ENCODE measurements around the gene NPAS1. TPM values are rescaled to one million over a fixed set of nuclear protein-coding genes. Genes with fewer than 3 reads are reported as not detected.

The NPAS1 gene
- total and polyA plus RNA-seq, 9 donors, result 0.15 to 0.57 (median 0.31) TPM; not detected in 4

DNA sequence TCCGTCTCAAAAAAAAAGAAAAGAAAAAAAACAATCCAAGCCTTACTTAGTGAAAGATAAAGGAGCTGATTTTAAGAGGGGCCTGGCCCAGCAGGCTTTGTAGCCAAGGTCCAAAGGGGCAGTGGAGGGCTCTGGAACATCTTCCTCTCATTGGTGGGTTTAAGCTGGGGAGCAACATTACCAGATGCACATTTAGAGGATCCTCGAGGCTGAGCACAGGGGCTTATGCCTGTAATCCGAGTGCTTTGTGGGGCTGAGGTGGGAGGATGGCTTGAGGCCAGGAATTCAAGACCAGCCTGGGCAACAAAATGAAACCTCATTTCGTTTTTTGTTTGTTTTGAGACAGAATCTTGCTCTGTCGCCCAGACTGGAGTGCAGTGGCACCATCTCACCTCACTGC, 36.8 kb downstream of the NPAS1 start:
- no peak for DNase-seq
- WGBS, 3 donors, result 39 to 45% (median 42%) methylated on average over 5 of the region's 5 CpGs
- no peaks in the 10 kb centered on the region for H3K4me1 ChIP-seq (ENCODE audit: insufficient read depth)
- no peak overlapping the region for H3K27ac ChIP-seq
- no peaks in the 10 kb centered on the region for H3K9me3 ChIP-seq
- TF ChIP-seq POLR2A (IDR thresholded peaks at IDR 0.05) (no peak), EP300 (IDR thresholded peaks at IDR 0.05) (no peak)
- TF ChIP-seq, protein P1, sequence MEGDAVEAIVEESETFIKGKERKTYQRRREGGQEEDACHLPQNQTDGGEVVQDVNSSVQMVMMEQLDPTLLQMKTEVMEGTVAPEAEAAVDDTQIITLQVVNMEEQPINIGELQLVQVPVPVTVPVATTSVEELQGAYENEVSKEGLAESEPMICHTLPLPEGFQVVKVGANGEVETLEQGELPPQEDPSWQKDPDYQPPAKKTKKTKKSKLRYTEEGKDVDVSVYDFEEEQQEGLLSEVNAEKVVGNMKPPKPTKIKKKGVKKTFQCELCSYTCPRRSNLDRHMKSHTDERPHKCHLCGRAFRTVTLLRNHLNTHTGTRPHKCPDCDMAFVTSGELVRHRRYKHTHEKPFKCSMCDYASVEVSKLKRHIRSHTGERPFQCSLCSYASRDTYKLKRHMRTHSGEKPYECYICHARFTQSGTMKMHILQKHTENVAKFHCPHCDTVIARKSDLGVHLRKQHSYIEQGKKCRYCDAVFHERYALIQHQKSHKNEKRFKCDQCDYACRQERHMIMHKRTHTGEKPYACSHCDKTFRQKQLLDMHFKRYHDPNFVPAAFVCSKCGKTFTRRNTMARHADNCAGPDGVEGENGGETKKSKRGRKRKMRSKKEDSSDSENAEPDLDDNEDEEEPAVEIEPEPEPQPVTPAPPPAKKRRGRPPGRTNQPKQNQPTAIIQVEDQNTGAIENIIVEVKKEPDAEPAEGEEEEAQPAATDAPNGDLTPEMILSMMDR (IDR thresholded peaks at IDR 0.05), result no peak
- no peak overlapping the region for H3K4me3 ChIP-seq
- H3K27me3 ChIP-seq, result no peaks in the 10 kb centered on the region
- H3K36me3 ChIP-seq, result no peaks in the 10 kb centered on the region
- intact Hi-C loops (cut with DNase I), result no loop called here

DNA sequence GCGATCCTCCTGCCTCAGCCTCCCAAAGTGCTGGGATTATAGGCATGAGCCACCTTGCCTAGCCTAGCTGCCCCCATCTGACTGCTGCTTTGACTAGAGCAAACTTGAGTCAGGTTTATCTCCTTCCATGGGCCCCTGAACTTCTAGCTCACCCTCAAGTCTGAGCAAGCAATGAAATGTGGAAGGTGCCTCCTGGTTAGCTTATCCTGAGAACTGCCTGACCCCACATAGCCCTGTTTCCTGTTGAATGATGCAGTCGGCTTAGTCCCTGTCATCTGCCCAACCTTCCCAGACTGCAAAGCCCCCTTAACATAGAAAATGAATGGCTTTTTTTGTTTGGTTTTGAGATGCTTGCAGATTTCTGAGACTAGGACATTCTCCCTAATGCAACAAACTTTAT, 37.7 kb downstream of the NPAS1 start:
- WGBS, 3 donors, result 56 to 62% (median 57%) methylated on average over 2 of the region's 2 CpGs
- Histone ChIP-seq H3K27ac (no peak overlapping the region), H3K4me1 (ENCODE audit: insufficient read depth) (no peaks in the 10 kb centered on the region), H3K27me3 (no peaks in the 10 kb centered on the region), H3K4me3 (no peak overlapping the region), H3K36me3 (no peaks in the 10 kb centered on the region), H3K9me3 (no peaks in the 10 kb centered on the region)
- DNase-seq, result no peak
- intact Hi-C loops (cut with DNase I), result no loop called here
- no peak for TF ChIP-seq EP300 (IDR thresholded peaks at IDR 0.05)
- no peak for TF ChIP-seq POLR2A (IDR thresholded peaks at IDR 0.05)
- TF ChIP-seq, protein P1 (IDR thresholded peaks at IDR 0.05), result no peak

DNA sequence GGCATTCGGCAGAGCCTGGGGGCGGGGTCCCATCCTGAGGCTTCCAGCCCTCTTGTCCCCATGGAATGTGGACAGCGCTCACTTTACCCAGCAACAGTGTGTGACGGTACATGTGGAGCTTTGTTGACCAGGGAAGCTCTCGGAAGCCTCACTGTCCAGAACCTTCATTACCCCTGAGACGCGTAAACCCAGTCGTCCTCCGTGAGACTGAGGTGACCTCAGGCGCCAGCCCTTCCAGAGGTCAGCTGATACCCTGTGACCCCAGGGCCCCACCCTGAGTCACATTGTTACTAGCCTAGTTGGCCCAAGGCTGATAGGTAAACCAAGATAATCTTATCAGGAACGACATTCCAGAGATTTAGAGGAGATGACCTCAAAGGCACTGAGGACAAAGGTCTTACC, 39.0 kb downstream of the NPAS1 start:
- H3K9me3 ChIP-seq, result no peaks in the 10 kb centered on the region
- no peaks in the 10 kb centered on the region for H3K4me1 ChIP-seq (ENCODE audit: insufficient read depth)
- WGBS, 3 donors, result 59 to 76% (median 59%) methylated on average over 11 of the region's 11 CpGs
- DNase-seq, result no peak
- no peak overlapping the region for H3K4me3 ChIP-seq
- intact Hi-C loops (cut with DNase I), result no loop called here
- TF ChIP-seq EP300 (IDR thresholded peaks at IDR 0.05), result no peak
- no peak for TF ChIP-seq POLR2A (IDR thresholded peaks at IDR 0.05)
- TF ChIP-seq, protein P1 (IDR thresholded peaks at IDR 0.05), result no peak
- H3K27me3 ChIP-seq, result no peaks in the 10 kb centered on the region
- H3K36me3 ChIP-seq, result no peaks in the 10 kb centered on the region
- H3K27ac ChIP-seq, result no peak overlapping the region

DNA sequence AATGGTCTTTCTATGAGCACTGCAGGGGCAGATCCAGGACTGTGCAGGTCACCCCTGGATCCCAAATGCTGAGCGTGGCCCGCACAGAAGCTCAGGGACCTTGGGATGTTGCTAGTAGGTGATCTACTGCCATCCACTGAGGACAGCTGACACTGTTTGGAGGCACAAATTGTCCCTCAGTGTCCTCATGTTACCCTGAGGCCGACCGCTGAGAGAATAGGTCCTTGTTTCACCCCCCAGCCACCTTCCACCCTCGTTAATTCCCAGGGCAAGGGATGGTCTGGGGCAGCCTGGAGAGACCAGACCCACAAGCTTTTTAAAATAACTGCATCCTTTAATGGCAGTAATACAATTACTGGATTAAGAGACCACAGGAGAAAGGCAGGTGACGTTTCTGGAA, 44.2 kb downstream of the NPAS1 start:
- no peak for DNase-seq
- H3K36me3 ChIP-seq, result no peaks in the 10 kb centered on the region
- TF ChIP-seq EP300 (IDR thresholded peaks at IDR 0.05) (no peak), POLR2A (IDR thresholded peaks at IDR 0.05) (no peak)
- TF ChIP-seq, protein P1 (IDR thresholded peaks at IDR 0.05), result no peak
- intact Hi-C loops (cut with DNase I), result no loop called here
- no peaks in the 10 kb centered on the region for H3K4me1 ChIP-seq (ENCODE audit: insufficient read depth)
- no peaks in the 10 kb centered on the region for H3K27me3 ChIP-seq
- WGBS, 3 donors, result 75 to 79% (median 79%) methylated on average over 5 to 6 of the region's 6 CpGs
- H3K4me3 ChIP-seq, result no peak overlapping the region
- no peaks in the 10 kb centered on the region for H3K9me3 ChIP-seq
- no peak overlapping the region for H3K27ac ChIP-seq

DNA sequence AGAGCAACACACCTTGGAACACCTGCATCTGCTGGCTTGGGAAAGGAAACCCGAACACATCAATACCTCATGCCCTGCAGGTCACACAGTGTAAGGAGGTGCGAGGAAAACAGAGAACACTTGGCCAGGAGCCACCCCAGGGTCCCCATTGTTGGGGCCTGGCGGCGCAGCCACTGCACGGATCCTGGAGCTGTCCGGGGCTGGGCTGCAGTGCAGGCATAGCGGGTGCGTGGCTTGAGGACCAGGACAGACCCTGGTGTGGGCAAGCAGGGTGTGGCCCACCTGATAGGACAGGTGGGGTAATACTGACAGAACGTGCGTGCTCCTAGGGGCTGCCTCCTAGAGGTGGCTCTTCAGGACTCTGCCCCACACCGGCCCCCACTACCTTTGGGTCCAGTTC, 45.6 kb downstream of the NPAS1 start:
- intact Hi-C loops (cut with DNase I), result no loop called here
- no peak overlapping the region for H3K27ac ChIP-seq
- WGBS, 3 donors, result 81 to 87% (median 81%) methylated on average over 10 to 11 of the region's 11 CpGs
- no peak for DNase-seq
- H3K27me3 ChIP-seq, result no peaks in the 10 kb centered on the region
- H3K4me3 ChIP-seq, result no peak overlapping the region
- no peaks in the 10 kb centered on the region for H3K4me1 ChIP-seq (ENCODE audit: insufficient read depth)
- TF ChIP-seq POLR2A (IDR thresholded peaks at IDR 0.05) (no peak), EP300 (IDR thresholded peaks at IDR 0.05) (no peak)
- TF ChIP-seq, protein P1 (IDR thresholded peaks at IDR 0.05), result no peak
- H3K36me3 ChIP-seq, result no peaks in the 10 kb centered on the region
- no peaks in the 10 kb centered on the region for H3K9me3 ChIP-seq

Data from ovary (tissue), 9 donors.